Fibroblast of lung (primary cell): ENCODE results near the gene FSIP1. TPM values are rescaled to one million over a fixed set of nuclear protein-coding genes. Genes with fewer than 3 reads are reported as not detected.

Experiments
- DNase-seq, 2 donors: peaks; one replicate each; pipeline versions ENCODE4 v3.0.0 to v3.0.0-alpha.2; 2010; ENCODE audit warnings: low read depth in 2 of 2
- H2AFZ ChIP-seq: 2 replicates; pipeline ENCODE4 v1.5.1; 2012; ENCODE audit warnings: low read length, control low read depth, inconsistent platforms
- H3K27ac ChIP-seq: 2 replicates; pipeline ENCODE4 v1.5.1; 2011; ENCODE audit warnings: low read length, control low read depth; ENCODE audit not compliant: insufficient read depth
- H3K27me3 ChIP-seq: 2 replicates; pipeline ENCODE4 v1.5.1; 2011; ENCODE audit warnings: mild to moderate bottlenecking, low read length; ENCODE audit not compliant: control insufficient read depth, insufficient read depth
- H3K36me3 ChIP-seq: 2 replicates; pipeline ENCODE4 v1.5.1; 2011; ENCODE audit warnings: low read length; ENCODE audit not compliant: control insufficient read depth, insufficient read depth
- H3K4me1 ChIP-seq: 2 replicates; pipeline ENCODE4 v1.5.1; 2011; ENCODE audit warnings: low read length; ENCODE audit not compliant: control insufficient read depth, insufficient read depth; ENCODE audit errors: extremely low read depth
- H3K4me2 ChIP-seq: 2 replicates; pipeline ENCODE4 v1.5.1; 2011; ENCODE audit warnings: low read length, control low read depth; ENCODE audit not compliant: insufficient read depth; ENCODE audit errors: extremely low read depth
- H3K4me3 ChIP-seq, 4 experiments: fragments of 200-600 bp in 1 of 4; sonication (generic) in 1 of 4; replicated peaks in 1 of 4; 2 replicates each; pipeline ENCODE4 v1.5.1; 2011 to 2016; ENCODE audit warnings: low read length in 4 of 4, low read depth in 3 of 4, mild to moderate bottlenecking in 3 of 4, control low read depth in 2 of 4, inconsistent platforms in 1 of 4, mixed read lengths in 1 of 4; ENCODE audit not compliant: insufficient read depth in 1 of 4; ENCODE audit errors: control extremely low read depth in 1 of 4
- H3K79me2 ChIP-seq: 2 replicates; pipeline ENCODE4 v1.5.1; 2012; ENCODE audit warnings: mild to moderate bottlenecking, low read length, inconsistent platforms; ENCODE audit not compliant: control insufficient read depth, insufficient read depth
- H3K9ac ChIP-seq: 2 replicates; pipeline ENCODE4 v1.5.1; 2011; ENCODE audit warnings: mild to moderate bottlenecking, low read length, control low read depth; ENCODE audit not compliant: insufficient read depth
- H3K9me3 ChIP-seq: 2 replicates; pipeline ENCODE4 v1.5.1; 2012; ENCODE audit warnings: low read depth, low read length; ENCODE audit not compliant: control insufficient read depth, insufficient read depth
- H4K20me1 ChIP-seq: 2 replicates; pipeline ENCODE4 v1.5.1; 2011; ENCODE audit warnings: low read length; ENCODE audit not compliant: control insufficient read depth, insufficient read depth; ENCODE audit errors: extremely low read depth
- CTCF ChIP-seq, 2 donors: IDR thresholded peaks in 1 of 2; conservative IDR thresholded peaks in 1 of 2; 1 replicate in 1 of 2; 2 replicates in 1 of 2; pipeline ENCODE4 v1.5.1; 2011 to 2012; ENCODE audit warnings: low read length in 2 of 2, control low read depth in 1 of 2, inconsistent platforms in 1 of 2, low read depth in 1 of 2, mild to moderate bottlenecking in 1 of 2
- EZH2 ChIP-seq: IDR thresholded peaks from 2 replicates; pipeline ENCODE4 v1.5.1; 2012; ENCODE audit warnings: low read length, control low read depth, mild to moderate bottlenecking; ENCODE audit errors: missing control alignments
- polyA plus RNA-seq, 2 donors: library from polyadenylated mRNA; depleted of rRNA in 1 of 2; stranded (reverse) in 1 of 2; unstranded in 1 of 2; fragments of >200 nt; gene quantifications; 2 replicates each; pipeline ENCODE4 v1.2.1, GENCODE V29; 2011 to 2012; ENCODE audit warnings: missing spikeins in 1 of 2
- total RNA-seq: library from RNA; depleted of rRNA; stranded (reverse); fragments of >200 nt; gene quantifications from 2 replicates; pipeline ENCODE4 v1.2.1, GENCODE V29; 2014

The FSIP1 gene
- total and polyA plus RNA-seq, 2 donors (not counting 1 experiment from before 2014, with no cell fraction given) = 0.50 to 5.1 TPM

GRCh38 chr15:39826975-39827374, 44.3 kb upstream of the FSIP1 start:
- Histone ChIP-seq H3K4me1 (peaks cover 16% of the 10 kb centered on the region), H4K20me1 (no peaks in the 10 kb centered on the region), H3K36me3 (no peaks in the 10 kb centered on the region), H3K9me3 (no peaks in the 10 kb centered on the region), H3K4me2 (no peak overlapping the region), H3K9ac (no peak overlapping the region), H3K79me2 (peaks cover 73% of the 10 kb centered on the region), H3K27me3 (no peaks in the 10 kb centered on the region), H2AFZ (no peak overlapping the region), H3K4me3 (no peak overlapping the region), H3K27ac (no peak overlapping the region)
- no peak for DNase-seq
- TF ChIP-seq CTCF (conservative IDR thresholded peaks at IDR 0.05 in 1 of 2, IDR thresholded peaks at IDR 0.05 in 1 of 2; ENCODE audit: low read depth in 1 of 2, low read length in 2 of 2) = no peak
- no peak for TF ChIP-seq EZH2

DNA sequence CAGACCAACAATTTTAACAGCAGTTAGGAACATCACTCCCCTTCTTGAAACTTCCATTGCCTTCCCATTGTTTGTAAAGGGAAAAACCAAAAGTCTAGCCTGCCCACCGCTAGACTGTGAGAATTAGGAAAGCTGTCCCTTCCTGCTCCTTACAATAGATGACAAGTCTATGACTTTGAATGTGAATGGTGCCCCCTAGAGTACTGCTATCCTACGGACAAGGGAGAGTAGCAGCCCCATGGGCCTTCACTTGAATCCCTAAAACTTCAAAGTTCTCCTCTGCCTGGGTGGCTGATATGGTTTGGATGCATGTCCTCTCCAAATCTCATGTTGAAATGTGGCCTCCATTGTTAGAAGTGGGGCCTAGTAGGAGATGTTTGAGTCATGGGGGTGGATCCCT, 41.0 kb upstream of the FSIP1 start:
- Histone ChIP-seq H4K20me1 (no peaks in the 10 kb centered on the region), H3K27me3 (no peaks in the 10 kb centered on the region), H3K79me2 (peaks cover 67% of the 10 kb centered on the region), H3K4me3 (no peak overlapping the region), H2AFZ (no peak overlapping the region), H3K4me2 (no peak overlapping the region), H3K9me3 (no peaks in the 10 kb centered on the region), H3K9ac (no peak overlapping the region), H3K36me3 (no peaks in the 10 kb centered on the region), H3K27ac (no peak overlapping the region), H3K4me1 (peaks cover 9% of the 10 kb centered on the region)
- TF ChIP-seq EZH2 = no peak
- no peak for TF ChIP-seq CTCF (conservative IDR thresholded peaks at IDR 0.05 in 1 of 2, IDR thresholded peaks at IDR 0.05 in 1 of 2; ENCODE audit: low read depth in 1 of 2, low read length in 2 of 2)
- DNase-seq = no peak

GRCh38 chr15:39820050-39820602, 37.5 kb upstream of the FSIP1 start:
- Histone ChIP-seq H2AFZ (no peak overlapping the region), H3K9me3 (no peaks in the 10 kb centered on the region), H3K4me1 (peaks cover 2% of the 10 kb centered on the region), H3K36me3 (no peaks in the 10 kb centered on the region), H4K20me1 (peaks cover 2% of the 10 kb centered on the region), H3K9ac (no peak overlapping the region), H3K79me2 (peaks cover 66% of the 10 kb centered on the region), H3K27me3 (no peaks in the 10 kb centered on the region), H3K4me3 (no peak overlapping the region), H3K4me2 (no peak overlapping the region), H3K27ac (no peak overlapping the region)
- TF ChIP-seq CTCF (conservative IDR thresholded peaks at IDR 0.05 in 1 of 2, IDR thresholded peaks at IDR 0.05 in 1 of 2; ENCODE audit: low read depth in 1 of 2, low read length in 2 of 2) (no peak), EZH2 (no peak)
- no peak for DNase-seq
